ENCODE results near the gene IRX2.

The IRX2 gene

GRCh38 chr5:2738700-2739359 lies 12.6 kb downstream of the IRX2 start:
- H3K27me3 Mint-ChIP-seq, result peaks cover 56% of the 10 kb centered on the region
- no peaks in the 10 kb centered on the region for H3K4me1 Mint-ChIP-seq (ENCODE audit: low read depth)
- H3K9me3 Mint-ChIP-seq, result no peaks in the 10 kb centered on the region
- H3K36me3 Mint-ChIP-seq (ENCODE audit: low read depth), result no peaks in the 10 kb centered on the region
- no peak overlapping the region for H3K4me3 Mint-ChIP-seq
- no peak overlapping the region for H3K27ac Mint-ChIP-seq

GRCh38 chr5:2738156-2738699 lies 13.2 kb downstream of the IRX2 start:
- H3K27ac Mint-ChIP-seq, result no peak overlapping the region
- H3K4me3 Mint-ChIP-seq, result no peak overlapping the region
- no peaks in the 10 kb centered on the region for H3K4me1 Mint-ChIP-seq (ENCODE audit: low read depth)
- no peaks in the 10 kb centered on the region for H3K36me3 Mint-ChIP-seq (ENCODE audit: low read depth)
- H3K27me3 Mint-ChIP-seq, result peaks cover 51% of the 10 kb centered on the region
- H3K9me3 Mint-ChIP-seq, result no peaks in the 10 kb centered on the region

- Mint-ChIP-seq H3K9me3 (no peaks in the 10 kb centered on the region), H3K4me1 (ENCODE audit: low read depth) (no peaks in the 10 kb centered on the region), H3K4me3 (no peak overlapping the region), H3K27ac (no peak overlapping the region), H3K36me3 (ENCODE audit: low read depth) (no peaks in the 10 kb centered on the region), H3K27me3 (peaks cover 46% of the 10 kb centered on the region)
Measured at GRCh38 chr5:2737273-2738155, 14.0 kb downstream of the IRX2 start.

DNA sequence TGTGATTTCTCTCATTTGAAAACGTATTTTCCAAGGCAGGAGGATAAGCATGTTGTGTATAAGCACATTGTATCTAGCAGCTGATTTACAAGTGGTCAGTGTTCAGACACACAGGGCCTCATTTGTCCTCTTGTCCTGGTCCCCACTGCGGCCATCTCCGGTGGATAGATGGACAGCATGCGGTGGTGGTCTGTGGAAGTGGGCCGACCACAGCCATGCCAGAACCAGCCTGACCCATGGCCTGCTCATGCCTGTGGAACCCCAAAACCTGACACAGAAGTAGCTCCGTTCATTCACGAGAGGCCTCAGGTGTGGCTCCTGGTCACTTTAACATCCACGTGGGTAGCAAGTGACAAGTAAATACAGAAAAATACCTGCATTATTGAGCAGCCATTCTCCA lies 14.6 kb downstream of the IRX2 start:
- Mint-ChIP-seq H3K9me3 (no peaks in the 10 kb centered on the region), H3K4me1 (ENCODE audit: low read depth) (no peaks in the 10 kb centered on the region), H3K27ac (no peak overlapping the region), H3K36me3 (ENCODE audit: low read depth) (no peaks in the 10 kb centered on the region), H3K4me3 (no peak overlapping the region), H3K27me3 (peaks cover 41% of the 10 kb centered on the region)

DNA sequence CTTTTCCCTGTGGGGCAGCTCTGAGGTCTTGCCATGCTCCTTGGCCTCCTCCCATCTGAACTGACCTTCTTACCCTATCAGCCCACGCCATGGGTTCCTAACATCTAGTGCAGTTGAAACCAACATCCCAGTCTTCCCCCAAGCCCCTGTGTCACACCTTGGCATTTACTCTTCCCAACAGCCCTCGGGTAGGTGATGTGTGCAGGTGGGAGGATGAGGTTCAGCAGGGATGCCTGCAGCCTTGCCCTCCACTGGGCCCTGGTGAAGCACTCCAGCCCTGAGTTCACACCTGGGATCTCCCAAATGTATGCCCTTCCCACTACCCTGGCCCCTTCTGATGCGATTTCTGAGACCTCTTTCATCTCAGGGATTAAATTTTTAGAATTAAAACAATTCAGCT lies 15.5 kb downstream of the IRX2 start:
- Mint-ChIP-seq H3K27me3 (peaks cover 32% of the 10 kb centered on the region), H3K4me3 (no peak overlapping the region), H3K9me3 (no peaks in the 10 kb centered on the region), H3K36me3 (ENCODE audit: low read depth) (no peaks in the 10 kb centered on the region), H3K4me1 (ENCODE audit: low read depth) (no peaks in the 10 kb centered on the region), H3K27ac (no peak overlapping the region)

DNA sequence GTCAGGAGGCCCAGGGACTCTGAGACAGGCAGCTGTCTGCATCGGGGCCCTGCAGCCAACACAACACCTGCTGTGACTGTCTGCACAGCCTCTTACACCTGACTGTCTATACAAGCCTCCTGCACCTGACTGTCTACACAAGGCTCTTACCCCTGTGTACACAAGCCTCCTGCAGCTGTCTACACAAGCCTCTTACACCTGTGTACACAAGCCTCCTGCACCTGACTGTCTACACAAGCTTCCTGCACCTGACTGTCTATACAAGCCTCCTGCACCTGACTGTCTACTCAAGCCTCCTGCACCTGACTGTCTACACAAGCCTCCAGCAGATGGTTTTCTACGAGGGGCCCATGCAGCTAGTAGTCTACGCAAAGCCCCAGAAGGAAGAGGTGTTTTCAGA lies 18.6 kb downstream of the IRX2 start:
- no peaks in the 10 kb centered on the region for H3K36me3 Mint-ChIP-seq (ENCODE audit: low read depth)
- H3K9me3 Mint-ChIP-seq, result no peaks in the 10 kb centered on the region
- H3K4me3 Mint-ChIP-seq, result no peak overlapping the region
- no peaks in the 10 kb centered on the region for H3K4me1 Mint-ChIP-seq (ENCODE audit: low read depth)
- H3K27me3 Mint-ChIP-seq, result peaks cover 20% of the 10 kb centered on the region
- no peak overlapping the region for H3K27ac Mint-ChIP-seq

DNA sequence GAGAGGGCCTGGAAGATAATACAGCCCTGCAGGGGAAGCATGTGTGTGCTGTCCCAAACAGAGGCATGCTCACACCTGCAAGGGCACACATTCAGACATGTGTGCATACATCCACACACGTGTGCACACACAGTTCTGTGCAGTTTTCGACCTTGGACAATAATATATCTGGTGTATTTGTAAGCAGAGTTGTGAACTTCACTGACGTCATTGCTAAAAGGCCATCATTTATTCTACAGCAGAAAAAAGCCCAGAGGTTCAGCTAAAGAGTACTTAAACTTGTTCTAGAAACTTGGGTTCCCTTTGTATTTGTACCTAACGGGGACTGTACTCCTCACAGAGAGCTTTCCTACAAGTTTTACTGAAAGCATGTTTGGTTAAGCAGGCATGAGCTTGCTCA lies 19.5 kb downstream of the IRX2 start:
- Mint-ChIP-seq H3K27me3 (peaks cover 11% of the 10 kb centered on the region), H3K36me3 (ENCODE audit: low read depth) (no peaks in the 10 kb centered on the region), H3K9me3 (no peaks in the 10 kb centered on the region), H3K4me3 (no peak overlapping the region), H3K4me1 (ENCODE audit: low read depth) (no peaks in the 10 kb centered on the region), H3K27ac (no peak overlapping the region)

GRCh38 chr5:2729189-2729588 lies 22.3 kb downstream of the IRX2 start:
- H3K9me3 Mint-ChIP-seq, result no peaks in the 10 kb centered on the region
- no peaks in the 10 kb centered on the region for H3K4me1 Mint-ChIP-seq (ENCODE audit: low read depth)
- no peak overlapping the region for H3K27ac Mint-ChIP-seq
- no peaks in the 10 kb centered on the region for H3K36me3 Mint-ChIP-seq (ENCODE audit: low read depth)
- H3K27me3 Mint-ChIP-seq, result no peaks in the 10 kb centered on the region
- H3K4me3 Mint-ChIP-seq, result no peak overlapping the region

DNA sequence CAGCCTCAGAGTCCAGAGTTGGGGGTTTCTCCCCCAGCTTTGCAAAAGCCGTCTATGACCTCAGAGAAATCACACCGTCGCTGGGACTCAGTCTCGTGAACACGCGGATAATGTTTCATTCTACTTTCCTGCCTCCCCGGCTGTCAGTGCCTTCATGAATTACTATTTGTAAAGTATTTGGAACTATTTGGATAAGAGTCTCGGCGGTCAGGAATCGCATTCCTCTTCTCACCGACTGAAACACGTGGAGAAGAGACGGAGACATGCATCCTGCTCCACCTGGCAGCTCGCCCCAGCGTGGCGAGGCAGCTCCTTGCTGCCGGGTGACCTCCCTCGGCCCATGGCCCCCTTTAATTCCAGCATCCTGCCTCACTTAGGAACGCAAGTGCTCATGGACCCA lies 23.9 kb downstream of the IRX2 start:
- Mint-ChIP-seq H3K27me3 (no peaks in the 10 kb centered on the region), H3K9me3 (no peaks in the 10 kb centered on the region), H3K27ac (no peak overlapping the region)

DNA sequence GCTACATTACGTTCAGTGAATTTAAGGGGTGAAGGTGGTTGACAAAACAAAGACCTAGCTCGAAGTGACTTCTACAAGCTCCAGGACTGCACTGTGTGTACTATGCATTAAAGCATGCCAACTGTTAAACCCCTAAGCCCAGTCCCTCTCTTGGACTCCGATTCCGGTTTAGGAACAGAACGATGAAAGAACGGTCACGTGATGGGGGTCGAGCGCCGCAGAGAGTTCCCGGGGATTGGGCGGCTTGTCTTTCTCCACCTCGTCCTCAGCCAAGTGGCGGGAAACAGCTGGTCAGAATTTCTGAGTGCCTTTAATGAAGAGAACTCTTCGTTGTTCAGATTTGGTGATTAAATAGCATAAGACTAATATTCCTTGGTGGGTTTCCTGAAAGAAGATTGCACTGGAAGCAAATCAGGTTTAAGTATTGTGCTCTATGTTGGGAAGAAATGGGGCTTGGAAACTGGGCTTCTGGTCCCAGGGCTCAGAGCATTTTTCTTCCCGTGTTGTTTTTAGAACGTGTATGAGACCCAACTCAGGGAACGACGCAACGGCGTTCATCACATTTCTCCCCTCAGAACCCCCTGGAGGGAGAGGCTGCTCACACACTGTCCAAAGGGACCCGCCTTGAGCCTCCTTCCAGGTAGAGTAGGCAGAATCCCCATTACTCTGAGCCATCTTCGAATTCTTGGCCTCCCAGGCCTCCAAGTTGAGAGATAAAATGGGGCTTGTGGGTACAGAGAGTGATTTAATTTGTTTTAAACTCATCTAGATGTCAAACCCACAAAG lies 25.3 kb downstream of the IRX2 start:
- no peaks in the 10 kb centered on the region for H3K9me3 Mint-ChIP-seq
- no peak overlapping the region for H3K27ac Mint-ChIP-seq
- no peaks in the 10 kb centered on the region for H3K4me1 Mint-ChIP-seq (ENCODE audit: low read depth)
- H3K4me3 Mint-ChIP-seq, result no peak overlapping the region
- H3K36me3 Mint-ChIP-seq (ENCODE audit: low read depth), result no peaks in the 10 kb centered on the region
- H3K27me3 Mint-ChIP-seq, result no peaks in the 10 kb centered on the region

More for the DNA sequence above, 23.9 kb downstream of the IRX2 start:
- Mint-ChIP-seq H3K36me3 (ENCODE audit: low read depth) (no peaks in the 10 kb centered on the region), H3K4me3 (no peak overlapping the region), H3K4me1 (ENCODE audit: low read depth) (no peaks in the 10 kb centered on the region)

DNA sequence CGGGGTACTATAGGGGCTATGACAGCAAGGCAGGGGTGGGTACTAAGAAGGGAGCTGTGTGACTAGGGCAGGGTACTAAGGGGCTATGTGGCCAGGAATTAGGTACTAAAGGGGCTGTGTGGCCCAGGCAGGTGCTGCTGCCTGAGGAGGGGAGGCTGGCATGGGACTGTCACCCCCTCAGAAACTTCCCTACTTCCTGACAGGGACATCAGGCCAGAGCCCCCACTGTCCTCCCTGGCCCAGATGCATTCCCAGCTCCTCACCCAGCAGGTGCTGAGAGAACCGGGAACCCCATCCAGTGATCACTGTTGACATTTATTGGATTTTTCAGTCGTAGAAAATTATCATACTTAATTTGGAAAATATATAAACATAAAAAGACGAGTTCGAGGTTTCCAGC lies 26.6 kb downstream of the IRX2 start:
- Mint-ChIP-seq H3K27me3 (no peaks in the 10 kb centered on the region), H3K9me3 (no peaks in the 10 kb centered on the region), H3K27ac (no peak overlapping the region), H3K4me3 (no peak overlapping the region), H3K36me3 (ENCODE audit: low read depth) (no peaks in the 10 kb centered on the region), H3K4me1 (ENCODE audit: low read depth) (no peaks in the 10 kb centered on the region)

DNA sequence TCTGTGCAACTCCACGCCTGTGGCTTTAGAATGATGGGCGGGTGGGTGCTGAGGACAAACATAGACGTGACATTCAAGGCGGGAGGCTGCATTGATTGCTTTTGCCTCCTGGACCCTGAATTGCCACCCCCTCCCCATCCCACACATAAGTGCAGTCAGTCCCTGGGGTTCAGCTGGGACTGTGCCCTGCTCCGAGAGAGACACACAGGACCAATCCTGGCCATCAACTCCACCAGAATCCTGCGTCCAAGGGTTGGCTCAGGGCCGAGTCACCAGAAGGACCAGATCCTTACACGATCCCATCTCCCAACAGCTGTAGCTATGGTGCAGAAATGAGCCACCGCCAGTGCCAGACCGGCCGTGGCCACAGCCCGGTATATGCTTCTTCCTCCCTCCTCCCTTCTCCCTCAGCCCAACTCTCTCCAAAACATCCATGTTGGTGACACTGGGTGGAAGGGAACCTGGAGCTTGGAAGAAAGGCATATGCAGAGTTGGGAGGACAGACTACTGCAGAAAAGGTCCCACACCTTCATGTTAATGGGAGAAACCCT lies 27.4 kb downstream of the IRX2 start:
- H3K27ac Mint-ChIP-seq, result no peak overlapping the region
- no peaks in the 10 kb centered on the region for H3K4me1 Mint-ChIP-seq (ENCODE audit: low read depth)
- H3K9me3 Mint-ChIP-seq, result no peaks in the 10 kb centered on the region
- H3K36me3 Mint-ChIP-seq (ENCODE audit: low read depth), result no peaks in the 10 kb centered on the region
- H3K27me3 Mint-ChIP-seq, result no peaks in the 10 kb centered on the region
- H3K4me3 Mint-ChIP-seq, result no peak overlapping the region

DNA sequence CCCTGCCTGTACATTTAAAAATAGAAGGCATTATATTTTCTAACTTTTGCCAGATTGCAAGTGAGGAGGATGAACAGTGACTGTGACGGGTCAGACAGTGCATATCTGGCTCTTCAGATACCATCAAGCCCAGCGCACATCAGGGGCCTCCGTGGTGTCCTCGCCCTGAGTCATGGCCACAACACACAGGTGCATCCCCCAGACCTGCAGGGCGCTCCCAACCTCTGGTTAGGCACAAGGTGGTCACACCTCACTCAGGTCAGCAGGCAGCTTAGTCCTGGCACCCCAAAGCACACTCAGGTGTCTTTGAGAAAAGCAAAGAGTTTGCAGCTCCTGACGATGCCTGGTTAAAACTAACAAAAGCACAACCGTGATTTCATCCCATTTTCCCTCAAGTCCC lies 28.6 kb downstream of the IRX2 start:
- H3K27ac Mint-ChIP-seq, result no peak overlapping the region
- H3K9me3 Mint-ChIP-seq, result no peaks in the 10 kb centered on the region
- no peaks in the 10 kb centered on the region for H3K36me3 Mint-ChIP-seq (ENCODE audit: low read depth)
- H3K4me1 Mint-ChIP-seq (ENCODE audit: low read depth), result no peaks in the 10 kb centered on the region
- no peak overlapping the region for H3K4me3 Mint-ChIP-seq
- H3K27me3 Mint-ChIP-seq, result no peaks in the 10 kb centered on the region

- Mint-ChIP-seq H3K4me1 (ENCODE audit: low read depth) (no peaks in the 10 kb centered on the region), H3K36me3 (ENCODE audit: low read depth) (no peaks in the 10 kb centered on the region), H3K9me3 (no peaks in the 10 kb centered on the region), H3K27ac (no peak overlapping the region), H3K27me3 (no peaks in the 10 kb centered on the region), H3K4me3 (no peak overlapping the region)
Measured at GRCh38 chr5:2721385-2722138, 29.9 kb downstream of the IRX2 start.

All from stimulated activated naive CD8-positive, alpha-beta T cell treated with anti-CD3 and anti-CD28 coated beads, Interleukin-15, Interleukin-2, amounts not matched to agents 100 ng/mL and 50 ng/mL, for 24 hours (primary cell).